LHCN-M2 (cell line): Measurements from ENCODE around the gene RNU6-8. TPM values are rescaled to one million over a fixed set of nuclear protein-coding genes. Genes with fewer than 3 reads are reported as not detected.

Experiments used
- DNase-seq: peaks from one replicate; pipeline ENCODE4 v3.0.0-alpha.2; 2012; ENCODE audit warnings: low read depth
- total RNA-seq: library from RNA; depleted of rRNA; stranded (reverse); fragments of >200 nt; gene quantifications from 2 replicates; pipeline ENCODE4 v1.2.3, GENCODE V29; 2014

The RNU6-8 gene
- total RNA-seq, 1 experiment from 2014 or later: not detected

DNA sequence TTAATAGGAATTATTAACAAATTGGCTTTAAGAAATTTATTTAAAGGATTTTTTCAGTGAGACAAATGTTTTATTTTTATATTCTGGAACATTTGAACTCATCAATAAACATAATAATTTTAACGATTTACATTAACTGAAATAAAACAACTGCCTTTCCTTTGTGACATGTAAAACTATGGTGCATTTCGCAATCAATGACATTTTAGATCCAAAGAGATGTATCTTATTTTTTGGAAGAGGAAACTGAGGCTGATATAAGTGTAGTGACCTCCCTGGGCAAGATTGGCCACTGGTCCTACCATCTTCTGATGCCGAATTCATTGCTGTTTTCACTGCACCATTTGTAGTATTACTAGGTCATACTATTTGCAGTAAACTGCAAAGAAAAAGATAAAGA lies 2.5 kb upstream of the RNU6-8 start:
- no peak for DNase-seq

DNA sequence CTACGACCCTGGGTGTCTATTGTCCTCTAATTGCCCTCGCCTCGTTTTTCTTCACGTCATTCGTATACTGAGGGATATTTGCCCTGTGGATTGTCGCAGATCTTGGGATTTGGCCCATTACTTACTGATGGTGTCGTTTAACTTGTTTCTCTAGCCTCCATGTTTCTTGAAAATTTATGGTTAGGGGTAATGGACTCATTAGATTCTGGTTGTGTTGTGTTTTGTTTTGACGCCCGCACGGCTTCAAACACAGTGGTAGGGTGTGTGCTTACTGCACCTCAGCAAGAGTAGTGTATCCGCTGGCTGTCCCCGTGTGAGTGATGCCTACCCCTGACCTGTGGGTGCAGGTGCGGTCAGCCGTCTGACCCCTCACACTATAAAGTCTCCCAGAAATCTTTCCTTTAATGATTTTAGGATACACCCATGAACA lies 874 bp upstream of the RNU6-8 start:
- no peak for DNase-seq

DNA sequence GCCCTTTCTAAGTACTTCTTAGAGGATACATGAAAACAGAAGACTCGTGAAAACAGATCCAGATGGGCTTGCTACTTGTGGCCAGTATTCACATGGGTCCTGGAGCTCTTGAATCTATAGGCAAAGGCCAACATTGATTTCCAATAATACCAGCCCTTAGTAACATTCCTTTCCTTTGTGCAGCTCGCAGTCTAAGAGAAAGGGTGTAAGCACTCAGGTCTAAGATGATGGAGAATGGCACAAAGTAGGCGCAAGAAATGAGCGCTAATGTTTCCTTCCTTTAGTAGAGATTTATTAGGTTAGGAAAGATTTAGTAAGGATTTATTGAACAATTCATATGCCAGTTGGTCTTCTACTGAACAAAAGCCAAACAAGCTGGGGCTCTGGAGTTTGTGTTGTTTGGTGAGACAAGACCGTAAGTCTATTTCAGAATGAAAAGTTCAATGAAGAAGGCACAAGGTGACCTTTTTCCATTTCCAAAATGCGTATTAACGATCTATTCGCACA lies 525 bp downstream of the RNU6-8 start:
- DNase-seq: no peak

DNA sequence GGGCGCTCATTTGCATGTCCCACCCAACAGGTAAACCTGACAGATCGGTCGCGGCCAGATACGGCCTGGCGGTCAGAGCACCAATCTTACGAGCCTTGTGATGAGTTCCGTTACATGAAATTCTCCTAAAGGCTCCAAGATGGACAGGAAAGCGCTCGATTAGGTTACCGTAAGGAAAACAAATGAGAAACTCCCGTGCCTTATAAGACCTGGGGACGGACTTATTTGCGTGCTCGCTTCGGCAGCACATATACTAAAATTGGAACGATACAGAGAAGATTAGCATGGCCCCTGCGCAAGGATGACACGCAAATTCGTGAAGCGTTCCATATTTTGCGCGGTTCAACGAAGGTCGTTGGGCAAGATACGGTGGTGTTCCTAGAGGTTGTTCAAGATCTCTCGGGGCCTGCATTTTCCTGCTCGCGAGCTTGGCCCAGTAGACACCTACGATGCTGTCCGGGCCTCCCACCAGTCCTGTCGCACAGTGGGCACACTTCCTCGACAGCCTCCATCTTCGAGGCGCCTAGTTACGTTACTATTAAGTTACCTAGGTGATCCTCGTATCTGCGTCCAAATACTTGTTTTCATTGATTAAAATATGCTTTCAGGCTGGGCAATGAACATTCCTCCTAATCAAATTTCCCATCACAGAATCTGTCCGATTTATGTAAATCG lies 1.1 kb downstream of the RNU6-8 start, which contains the start of gene RNU6-7:
RNU6-7 (plus strand) TSS at position 230 of the 675 bp plus-strand sequence.
- peak; percentile 21 for DNase-seq

DNA sequence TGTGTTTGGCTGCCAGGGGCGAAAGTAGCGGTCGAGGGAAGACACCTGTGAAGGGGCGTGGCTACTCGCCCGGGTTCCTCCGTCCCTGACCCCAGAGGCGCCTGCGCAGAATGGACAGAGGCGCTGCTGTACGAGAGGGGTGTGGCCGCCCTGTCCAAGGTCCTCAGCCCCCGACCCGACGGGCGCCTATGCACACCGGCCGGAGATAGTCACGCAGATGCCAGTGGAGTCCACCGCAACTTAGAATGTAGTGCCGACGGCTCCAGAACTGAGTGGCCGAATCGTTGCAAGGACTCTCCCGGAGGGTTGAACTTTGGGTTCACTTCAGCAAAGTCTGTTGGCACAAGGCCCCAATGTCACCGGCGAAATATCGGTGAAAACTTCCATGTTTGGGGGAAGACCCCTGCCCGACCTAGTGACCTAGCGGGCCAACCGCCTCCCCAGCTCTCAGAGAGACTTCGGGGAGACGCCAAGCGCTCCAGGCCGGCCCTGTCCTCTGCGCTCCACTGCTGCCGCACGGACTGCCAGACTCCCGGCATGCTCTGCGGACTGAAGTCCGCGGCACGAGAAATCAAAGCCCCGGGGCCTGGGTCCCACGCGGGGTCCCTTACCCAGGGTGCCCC lies 1.8 kb downstream of the RNU6-8 start:
- peak; percentile 40 for DNase-seq

DNA sequence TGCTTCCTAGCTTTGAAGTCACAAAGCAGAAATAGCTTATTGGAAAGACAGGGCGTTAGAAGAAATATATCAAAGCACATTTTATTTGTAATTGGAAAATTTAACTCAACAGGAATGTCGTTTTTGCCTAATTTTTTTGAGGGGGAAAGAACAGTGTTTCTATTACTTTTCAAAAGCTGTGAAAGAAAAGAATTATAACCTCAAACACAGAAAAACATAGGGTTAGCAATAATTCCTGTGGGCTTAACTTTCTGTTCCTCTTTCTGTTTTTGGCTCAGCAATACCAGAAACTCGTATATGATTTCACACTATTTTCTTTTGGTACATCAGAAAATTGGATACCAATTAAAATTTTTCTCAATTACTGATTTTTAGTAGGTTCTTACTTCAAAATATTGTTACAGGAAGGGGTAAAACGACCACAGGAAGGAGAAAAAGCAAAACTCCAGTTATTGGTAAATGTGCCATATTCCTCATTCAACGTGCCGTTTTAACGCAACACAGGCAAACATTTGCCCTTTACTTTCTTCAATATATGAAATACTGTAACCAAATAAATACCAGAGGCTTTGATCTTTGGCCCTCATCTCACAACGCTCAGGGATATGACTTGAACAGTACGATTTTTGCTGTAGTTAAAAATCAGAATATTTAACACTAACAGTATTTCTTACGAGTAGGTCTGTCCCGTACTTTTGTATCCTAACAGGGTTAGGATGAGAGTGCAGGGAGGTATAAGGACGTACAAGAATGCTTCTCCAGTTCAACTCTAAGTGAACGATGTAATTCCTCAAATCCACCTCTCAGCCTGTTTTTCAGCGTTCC lies 2.5 kb downstream of the RNU6-8 start:
- no peak for DNase-seq

DNA sequence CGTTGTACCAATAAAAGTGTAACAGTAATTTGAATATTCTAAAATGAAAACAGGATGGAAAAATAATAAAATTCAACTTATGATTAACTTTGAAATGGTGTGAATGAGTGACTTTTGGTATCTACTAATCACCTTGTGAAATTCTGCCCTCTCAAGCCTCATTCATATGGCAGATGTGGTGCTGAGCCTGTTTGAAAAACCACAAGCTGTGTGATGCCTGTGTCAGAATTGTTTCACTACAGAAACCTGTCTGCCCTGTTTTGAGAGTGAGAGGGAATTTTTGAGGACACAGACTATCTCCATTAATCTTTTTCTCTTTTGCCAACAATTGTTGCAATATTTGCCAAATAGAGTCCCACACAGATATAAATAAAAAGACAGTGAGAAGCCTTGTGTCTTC lies 5.2 kb downstream of the RNU6-8 start:
- no peak for DNase-seq

DNA sequence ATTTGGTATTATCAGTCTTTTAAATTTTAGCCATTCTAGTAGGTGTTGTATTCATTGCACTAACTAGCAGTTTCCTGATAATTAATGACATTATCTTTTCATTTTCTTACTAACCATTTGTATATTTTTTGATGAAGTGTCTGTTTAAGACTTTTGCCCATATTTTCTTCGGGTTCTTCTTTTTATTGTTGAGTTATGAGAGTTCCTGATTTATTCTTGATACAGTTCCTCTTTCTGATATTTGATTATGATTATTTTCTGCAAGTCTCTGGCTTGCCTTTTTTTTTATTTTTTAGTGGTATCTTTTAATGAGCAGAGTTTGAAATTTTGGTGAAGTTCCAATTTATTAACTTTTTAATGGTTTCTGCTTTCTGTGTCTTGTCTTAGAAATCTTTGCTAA lies 7.4 kb downstream of the RNU6-8 start:
- DNase-seq: no peak

DNA sequence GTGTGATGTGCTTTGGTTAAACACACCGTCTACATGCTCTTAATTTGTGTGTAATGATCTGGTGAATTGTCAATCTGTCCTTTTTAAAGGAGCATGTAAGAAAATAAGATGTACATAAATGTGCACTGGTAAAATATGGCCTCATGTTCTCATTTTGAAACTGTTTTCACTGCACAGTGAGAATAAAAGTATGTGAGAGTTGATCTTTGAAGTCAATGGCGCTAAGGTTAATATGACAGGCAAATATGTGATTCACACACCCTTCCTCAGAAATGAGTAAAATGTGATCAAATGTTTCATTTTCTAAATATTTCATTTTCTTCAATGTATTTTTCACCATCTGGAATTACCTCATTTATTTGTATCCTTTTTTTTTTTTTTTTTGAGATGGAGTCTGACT lies 9.5 kb downstream of the RNU6-8 start:
- no peak for DNase-seq

DNA sequence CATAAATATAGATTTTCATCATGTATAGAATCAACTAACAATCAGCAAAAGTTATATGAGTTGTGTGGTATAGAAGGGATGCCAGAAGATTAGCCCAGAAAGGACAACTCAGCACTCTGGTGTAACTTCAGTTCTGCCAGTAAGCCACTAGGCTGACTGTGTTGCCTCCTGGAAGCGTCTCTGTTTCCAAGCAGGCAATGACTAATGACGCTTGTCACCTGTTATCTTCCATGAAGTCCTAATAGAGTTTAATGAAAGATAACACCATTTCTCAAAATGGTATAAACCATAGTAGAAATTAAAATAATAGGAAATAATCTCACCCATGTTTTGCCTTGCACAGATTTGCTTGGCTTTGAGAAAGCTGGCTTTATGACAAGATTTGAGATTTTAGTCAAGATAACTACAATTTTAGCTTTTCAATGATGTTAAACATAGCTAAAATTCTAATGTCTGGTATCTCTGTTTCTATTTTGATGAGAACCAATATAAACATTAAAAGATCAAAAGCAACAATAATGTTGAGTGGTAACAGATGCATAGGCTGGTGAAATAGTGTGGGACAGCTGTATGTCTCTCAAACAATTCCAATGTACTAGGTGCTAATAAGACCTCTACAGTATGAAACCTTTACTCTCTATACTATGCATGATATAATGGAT lies 10.2 kb downstream of the RNU6-8 start:
- DNase-seq: no peak

DNA sequence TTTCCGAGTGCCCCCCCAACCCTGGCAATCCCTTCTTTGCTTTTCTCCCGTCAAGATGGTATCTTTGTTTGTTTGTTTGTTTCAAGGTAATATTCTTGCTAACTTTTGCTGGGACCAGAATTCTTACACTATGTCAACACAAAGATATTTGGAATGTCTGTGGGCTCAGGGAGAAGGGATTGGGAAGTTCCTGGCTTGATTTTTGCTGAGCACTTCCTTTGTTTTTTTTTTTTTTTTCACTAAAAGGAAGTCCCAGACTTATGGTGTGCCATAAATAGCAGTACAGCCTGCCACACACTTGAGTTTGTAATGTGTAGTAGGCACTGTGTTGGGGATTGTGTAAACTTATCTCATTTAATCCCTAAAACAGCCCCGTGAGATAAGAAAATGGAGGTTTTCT lies 12.4 kb downstream of the RNU6-8 start:
- no peak for DNase-seq

DNA sequence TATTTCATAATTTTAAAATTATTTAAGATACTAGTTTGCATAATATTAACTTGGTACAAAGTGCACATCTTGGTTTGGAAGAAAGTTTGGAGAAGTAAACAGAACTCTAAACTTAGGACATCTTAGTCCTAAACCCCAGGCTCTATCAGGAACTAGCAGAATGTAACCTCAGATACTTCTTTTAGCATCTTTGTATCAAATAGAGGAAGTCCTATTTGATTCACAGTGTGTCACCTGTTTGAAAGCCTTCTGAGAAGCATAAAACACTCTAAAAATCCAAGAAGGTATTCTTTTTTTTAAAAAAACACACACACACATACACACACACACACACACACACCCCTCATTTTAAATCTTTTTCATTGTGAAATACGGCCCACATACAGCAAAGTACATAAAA lies 13.3 kb downstream of the RNU6-8 start:
- DNase-seq: no peak

DNA sequence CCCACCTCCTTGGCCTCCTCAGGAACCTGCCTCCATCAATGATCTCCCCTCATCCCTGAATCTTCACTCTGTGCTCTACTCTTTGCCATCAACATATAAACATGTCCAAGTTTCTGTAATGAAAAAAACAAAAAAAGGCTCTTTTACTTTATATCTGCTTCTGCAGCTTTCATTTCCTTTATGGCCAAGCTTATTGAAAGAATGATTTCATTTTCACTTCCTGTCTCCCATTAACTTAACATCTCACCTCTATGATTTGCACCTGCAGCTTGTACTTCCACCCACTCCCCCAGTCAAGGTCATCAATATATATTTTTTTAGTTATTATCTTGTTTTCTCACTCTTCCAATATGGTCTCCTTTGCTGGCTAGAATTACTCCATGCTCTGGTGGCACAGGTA lies 16.8 kb downstream of the RNU6-8 start:
- no peak for DNase-seq

DNA sequence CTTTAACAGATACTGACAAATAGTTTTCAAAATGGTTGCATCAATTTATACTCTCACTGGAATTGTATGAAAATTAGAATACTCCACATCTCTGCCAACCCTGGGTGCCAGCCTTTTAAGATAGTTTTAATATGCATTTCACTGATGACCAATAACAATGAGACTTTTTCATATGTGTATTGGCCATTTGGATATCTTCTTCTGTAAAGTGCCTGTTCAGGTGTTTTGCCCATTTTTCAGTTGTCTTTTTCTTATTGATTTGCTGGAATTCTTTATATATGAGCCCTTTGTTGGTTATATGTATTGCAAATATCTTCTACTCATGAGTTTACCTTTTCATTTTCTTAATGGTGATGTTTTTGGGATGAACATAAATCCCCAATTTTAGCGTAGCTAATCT lies 18.0 kb downstream of the RNU6-8 start:
- DNase-seq: no peak

DNA sequence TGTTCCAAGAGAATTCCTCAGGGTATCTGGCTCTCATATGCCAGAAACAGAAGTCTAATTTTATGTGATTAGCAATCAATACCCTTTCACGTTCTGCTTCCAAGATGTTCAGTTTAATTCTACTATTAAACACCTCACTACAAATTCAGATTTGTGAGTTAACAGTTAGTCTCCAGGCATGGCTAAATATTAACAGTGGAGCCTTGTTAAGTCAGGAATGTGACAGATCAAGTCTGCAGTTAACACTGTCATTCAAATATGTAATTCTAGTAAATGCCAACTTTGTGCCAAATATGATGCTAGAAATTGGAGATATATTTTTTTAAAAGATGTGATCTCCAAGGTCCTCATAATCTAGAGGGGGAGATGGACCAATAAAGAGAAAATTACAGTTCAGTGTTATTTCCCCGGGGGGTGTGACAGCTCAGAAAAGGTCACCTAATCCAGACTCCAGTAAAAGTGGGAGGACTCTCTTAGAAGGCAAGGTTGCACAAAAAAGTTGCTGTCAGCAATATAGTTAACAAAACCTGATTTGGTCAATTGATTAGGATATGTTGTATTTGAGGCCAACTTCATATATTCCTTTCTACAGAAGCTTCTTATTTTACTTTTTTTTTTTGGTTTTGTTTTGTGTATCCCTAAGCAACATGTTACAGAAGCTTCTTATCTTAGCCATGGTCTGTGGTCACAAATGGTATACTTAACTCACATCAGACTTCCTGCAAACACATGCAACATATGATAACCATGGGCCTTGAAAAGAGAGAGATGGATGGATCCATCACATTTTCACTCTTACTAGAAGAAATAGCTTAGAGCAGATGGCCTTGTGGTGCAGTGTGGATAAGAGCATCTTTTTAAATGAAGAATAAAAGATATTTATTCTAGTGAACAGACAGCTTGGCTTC lies 19.7 kb downstream of the RNU6-8 start:
- no peak for DNase-seq

DNA sequence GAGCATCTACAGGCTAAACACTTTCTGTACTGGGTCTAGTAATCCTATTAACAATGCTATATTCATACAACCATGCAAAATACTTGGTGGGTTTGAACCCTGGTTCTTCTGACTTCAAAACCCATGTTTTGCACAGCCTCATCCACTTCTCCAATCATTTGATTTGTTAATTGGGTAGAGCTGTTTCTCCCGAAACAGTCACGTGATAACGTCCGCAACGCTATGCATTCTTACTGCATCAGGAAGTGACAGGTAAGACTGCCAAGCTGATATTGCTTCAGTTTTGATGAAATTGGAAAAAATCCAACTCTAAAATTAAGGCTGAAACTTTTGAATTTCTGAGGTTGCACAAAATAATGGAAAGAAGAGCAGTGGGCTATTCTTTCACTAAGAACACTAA lies 31.6 kb downstream of the RNU6-8 start:
- no peak for DNase-seq

DNA sequence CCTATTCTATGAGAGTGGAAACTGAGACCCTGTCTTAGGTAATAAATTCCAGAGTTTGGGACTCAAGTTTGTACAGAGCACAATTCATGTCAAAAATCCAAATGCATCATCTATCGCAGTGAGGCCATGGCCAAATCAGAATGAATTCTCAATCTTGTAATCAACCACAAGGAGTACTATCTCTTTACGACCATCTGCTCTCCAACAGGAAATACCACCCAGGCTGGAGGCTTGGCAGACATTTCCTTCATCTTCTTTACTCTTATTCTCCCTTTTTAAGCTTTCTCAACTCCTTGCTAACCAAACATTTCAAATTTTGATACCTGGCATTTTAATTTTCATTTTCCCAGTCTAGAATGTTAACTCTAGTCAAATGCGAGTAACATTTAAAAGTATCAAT lies 33.9 kb downstream of the RNU6-8 start:
- no peak for DNase-seq

DNA sequence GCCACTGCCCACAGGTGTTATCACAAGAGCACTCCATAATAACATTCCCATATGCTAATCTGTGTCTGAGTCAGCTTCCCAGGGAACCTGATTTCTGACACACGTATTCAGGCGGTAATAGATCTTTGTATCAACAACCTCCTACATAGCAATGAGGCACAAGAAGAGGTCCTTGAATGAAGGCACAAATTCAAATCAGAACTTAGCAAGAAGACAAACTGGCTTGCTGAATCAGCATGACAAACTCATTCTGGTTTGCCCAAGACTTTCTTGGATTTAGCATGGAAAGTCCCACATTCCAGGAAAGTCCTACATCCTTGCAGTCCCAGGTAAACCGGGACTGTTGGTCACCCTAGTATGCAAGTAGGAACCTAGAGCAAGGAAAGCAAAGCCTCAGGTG lies 35.2 kb downstream of the RNU6-8 start:
- DNase-seq: no peak

DNA sequence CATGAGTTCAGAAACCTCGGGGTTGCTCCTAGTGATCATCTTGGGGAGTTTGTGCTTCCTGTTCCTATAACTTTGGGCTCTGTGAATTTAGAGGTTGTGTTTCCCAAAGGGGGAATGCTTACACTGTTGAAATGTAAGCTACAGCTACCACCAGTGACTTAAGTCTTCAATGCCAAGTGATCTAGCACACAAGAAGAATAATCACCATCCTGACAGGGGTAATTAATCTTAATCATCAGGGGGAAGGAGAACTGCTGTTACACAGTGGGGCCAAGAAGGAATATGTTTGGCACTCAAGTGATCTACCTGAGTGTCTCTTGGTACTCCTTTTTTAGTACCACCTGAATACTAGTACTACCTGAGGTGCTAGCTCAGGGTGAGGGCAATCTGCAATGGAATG lies 36.1 kb downstream of the RNU6-8 start:
- no peak for DNase-seq

DNA sequence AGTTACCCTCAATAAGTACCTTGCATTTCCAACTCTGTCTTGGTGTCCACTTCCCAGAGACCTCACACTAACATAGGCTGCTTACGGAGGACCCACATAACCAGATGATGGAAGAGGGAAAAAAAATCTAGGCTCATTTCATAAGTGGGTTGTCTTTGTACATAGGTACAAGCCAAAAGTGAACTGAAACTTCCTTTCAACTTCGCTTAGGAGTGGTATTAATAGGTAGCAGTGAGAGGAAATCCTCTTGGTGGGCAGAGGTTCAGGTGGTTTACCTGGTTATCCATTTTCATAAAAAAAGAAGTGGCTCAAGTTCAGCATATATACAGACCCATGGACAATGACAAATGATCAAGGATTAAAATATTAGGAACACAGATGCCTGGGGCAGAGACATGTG lies 37.0 kb downstream of the RNU6-8 start:
- DNase-seq: no peak
